ENCODE measurements around the gene MAP2K7. TPM values are rescaled to one million over a fixed set of nuclear protein-coding genes. Genes with fewer than 3 reads are reported as not detected.

The MAP2K7 gene
- total and polyA plus RNA-seq, 2 of the 4 experiments (the other 2 are of a cell fraction) = 4.1 to 15.6 TPM

DNA sequence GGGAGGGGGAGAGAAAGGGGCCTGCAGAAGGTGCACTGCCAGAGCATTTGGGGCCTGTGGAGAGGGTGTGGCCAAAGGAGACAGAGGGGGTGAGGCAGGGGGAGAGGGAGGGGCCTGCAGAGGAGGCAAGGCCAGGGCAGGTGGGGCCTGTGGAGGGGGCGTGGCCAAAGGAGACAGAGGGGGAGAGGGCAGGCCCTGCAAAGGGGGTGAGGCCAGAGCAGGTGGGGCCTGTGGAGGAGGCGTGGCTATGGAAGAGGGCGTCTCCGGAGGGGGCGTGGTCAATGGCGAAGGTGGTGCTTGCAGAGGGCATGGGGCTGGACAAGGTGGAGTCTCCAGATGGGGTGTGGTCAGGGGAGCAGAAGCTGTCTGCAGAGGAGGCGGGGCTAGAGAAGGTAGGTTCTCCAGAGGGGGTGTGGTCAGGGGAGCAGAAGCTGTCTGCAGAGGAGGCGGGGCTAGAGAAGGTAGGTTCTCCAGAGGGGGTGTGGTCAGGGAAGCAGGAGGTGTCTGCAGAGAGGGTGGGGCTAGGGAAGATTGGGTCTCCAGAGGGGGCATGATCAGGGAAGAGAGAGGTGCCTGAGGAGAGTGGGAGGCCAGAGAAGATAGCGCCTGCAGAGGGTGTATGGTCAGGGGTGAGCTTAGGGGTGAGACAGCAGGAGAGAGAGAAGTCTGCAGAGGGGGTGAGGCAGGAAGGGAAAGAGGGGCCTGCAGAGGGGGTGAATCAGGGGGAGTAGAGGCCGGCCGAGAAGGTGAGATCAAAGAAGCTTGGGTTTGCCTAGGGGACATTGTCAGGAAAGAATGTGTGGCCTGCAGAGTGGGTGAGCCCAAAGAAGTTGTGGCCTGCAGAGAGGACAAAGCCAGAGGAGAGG lies 32.9 kb upstream of the MAP2K7 start (continued):
- no peak for TF ChIP-seq CEBPB (IDR thresholded peaks at IDR 0.05; ENCODE audit: low read depth, low read length)

DNA sequence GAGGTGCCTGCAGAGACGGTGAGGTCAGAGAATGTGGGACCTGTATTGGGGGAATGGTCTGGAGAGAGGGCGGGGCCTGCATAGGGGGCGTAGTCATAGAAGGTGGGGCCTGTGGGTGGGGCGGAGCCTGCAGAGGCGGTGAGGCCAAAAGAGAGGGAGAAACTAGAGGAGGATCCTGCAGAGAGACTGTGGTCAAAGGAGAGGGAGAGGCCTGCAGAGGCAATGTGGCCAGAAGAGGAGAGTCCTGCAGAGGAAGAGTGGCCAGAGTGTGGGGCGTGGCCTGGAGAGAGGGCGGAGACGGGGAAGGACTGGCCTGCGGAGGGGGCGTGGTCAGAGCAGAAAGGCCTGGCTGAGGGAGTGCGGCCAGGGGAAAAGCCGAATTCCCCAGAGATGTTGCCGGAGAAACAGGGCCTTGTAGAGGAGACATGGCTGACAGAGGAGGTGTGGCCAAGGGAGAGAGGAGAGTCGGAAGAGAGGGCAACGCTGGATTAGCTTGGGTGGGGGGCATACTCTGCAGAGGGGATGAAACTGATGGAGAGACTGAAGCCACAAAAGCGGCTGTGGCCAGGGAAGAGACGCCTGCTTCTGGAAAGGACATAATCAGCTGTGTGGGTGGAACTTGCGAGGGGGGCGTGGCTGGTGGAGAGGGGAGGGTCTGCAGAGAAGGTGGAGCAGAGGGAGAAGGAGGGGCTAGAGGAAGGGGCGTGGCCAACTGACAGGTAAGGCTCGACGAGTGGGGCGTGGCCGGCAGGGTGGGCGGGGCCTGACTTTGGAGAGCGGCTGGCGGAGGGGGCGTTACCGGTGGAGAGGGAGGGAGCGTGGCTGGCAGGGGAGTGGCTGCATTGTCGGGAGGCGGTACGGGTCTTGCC lies 32.0 kb upstream of the MAP2K7 start:
- Histone ChIP-seq H4K91ac (ENCODE audit: insufficient read depth, low read depth, low read length) (0 out of 2 replicates have a peak overlapping the region, but pooled peaks have one; percentile 42), H3K4me2 (ENCODE audit: low read depth, low read length) (peak overlapping the region; percentile 57), H2AFZ (replicated peaks; ENCODE audit: low read length, poor library complexity) (peak overlapping the region; percentile 95), H4K5ac (ENCODE audit: low read depth, low read length) (no peak overlapping the region), H3K9me1 (ENCODE audit: insufficient read depth, low read length) (no peaks in the 10 kb centered on the region), H3K9ac (ENCODE audit: low read depth, low read length) (0 out of 2 replicates have a peak overlapping the region, but pooled peaks have one; percentile 24), H3K27me3 (ENCODE audit: control insufficient read depth, insufficient read depth, low read length) (peaks cover 36% of the 10 kb centered on the region), H3K27ac (ENCODE audit: insufficient read depth, low read length) (peak overlapping the region; percentile 38; the same call in 1 of the 2 replicates), H4K8ac (ENCODE audit: low read depth in 2 of 2, low read length in 2 of 2) (peak overlapping the region in 1 of 2 experiments; percentile 83; a peak in 1 of 4 replicates), H3K23ac (ENCODE audit: low read depth, low read length) (no peak overlapping the region), H3K79me1 (ENCODE audit: low read depth in 1 of 2, low read length in 2 of 2) (no peaks in the 10 kb centered on the region), H3K4me3 (ENCODE audit: insufficient read depth, low read depth, low read length) (peak overlapping the region; percentile 30), H3K9me3 (ENCODE audit: control insufficient read depth, insufficient read depth, low read length) (no peaks in the 10 kb centered on the region), H2AK9ac (replicated peaks; ENCODE audit: low read depth, low read length, poor library complexity) (peak overlapping the region; percentile 34), H3K18ac (ENCODE audit: low read depth, low read length) (no peak overlapping the region), H2AK5ac (ENCODE audit: low read depth, low read length) (no peak overlapping the region), H2BK5ac (ENCODE audit: low read depth, low read length, poor library complexity, severe bottlenecking) (no peak overlapping the region), H2BK15ac (ENCODE audit: low read depth, low read length) (no peak overlapping the region), H2BK120ac (ENCODE audit: low read depth, low read length) (peak overlapping the region; percentile 60; the same call in 1 of the 2 replicates), H3K36me3 (ENCODE audit: control insufficient read depth, insufficient read depth, low read length) (no peaks in the 10 kb centered on the region), H2BK20ac (ENCODE audit: low read depth, low read length) (no peak overlapping the region), H3K14ac (replicated peaks; ENCODE audit: low read depth, low read length) (no peak overlapping the region; the same call in 1 of the 2 replicates), H3K4ac (ENCODE audit: low read depth, low read length) (0 out of 2 replicates have a peak overlapping the region, but pooled peaks have one; percentile 19), H3K56ac (ENCODE audit: extremely low read depth, insufficient read depth, low read length) (no peak overlapping the region), H3K4me1 (ENCODE audit: control insufficient read depth, insufficient read depth, low read length) (peaks cover 16% of the 10 kb centered on the region), H4K20me1 (ENCODE audit: insufficient read depth, low read length) (peaks cover 8% of the 10 kb centered on the region)
- 13% methylated on average over 21 of the region's 33 CpGs; no CpG with 5 or more reads in 1 of the 2 experiments for WGBS, 2 experiments (ENCODE audit: extremely low coverage in 2 of 2, insufficient read length in 1 of 2)
- CTCF ChIA-PET = no interaction called here
- ATAC-seq (ENCODE audit: low read depth) (peak; percentile 75), DNase-seq (peak; percentile 85)
- dilution Hi-C loops (cut with HindIII; ENCODE audit: low sequenced_read_pairs, unreplicated experiment) = no loop called here
- in situ Hi-C loops (cut with MboI; ENCODE audit: low sequenced_read_pairs) = no loop called here
- intact Hi-C loops (cut with micrococcal nuclease) = no loop called here
- POLR2A ChIA-PET (ENCODE audit: unreplicated experiment) = no interaction called here
- no TSS peak for BruUV-seq (replicated peaks)
- no peak for TF ChIP-seq MAFK (IDR thresholded peaks at IDR 0.05; ENCODE audit: low read depth, low read length)
- no peak for TF ChIP-seq RFX5 (IDR thresholded peaks at IDR 0.05; ENCODE audit: low read depth, low read length)
- TF ChIP-seq MXI1 (IDR thresholded peaks at IDR 0.05; ENCODE audit: borderline replicate concordance, low read depth, low read length) = no peak
- TF ChIP-seq BHLHE40 (IDR thresholded peaks at IDR 0.05; ENCODE audit: low read depth, low read length) = no peak
- TF ChIP-seq, protein P1, sequence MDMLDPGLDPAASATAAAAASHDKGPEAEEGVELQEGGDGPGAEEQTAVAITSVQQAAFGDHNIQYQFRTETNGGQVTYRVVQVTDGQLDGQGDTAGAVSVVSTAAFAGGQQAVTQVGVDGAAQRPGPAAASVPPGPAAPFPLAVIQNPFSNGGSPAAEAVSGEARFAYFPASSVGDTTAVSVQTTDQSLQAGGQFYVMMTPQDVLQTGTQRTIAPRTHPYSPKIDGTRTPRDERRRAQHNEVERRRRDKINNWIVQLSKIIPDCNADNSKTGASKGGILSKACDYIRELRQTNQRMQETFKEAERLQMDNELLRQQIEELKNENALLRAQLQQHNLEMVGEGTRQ (IDR thresholded peaks at IDR 0.05; ENCODE audit: low read depth, low read length) = no peak
- no peak for TF ChIP-seq MAZ (IDR thresholded peaks at IDR 0.05; ENCODE audit: borderline replicate concordance, low read depth, low read length)
- TF ChIP-seq RCOR1 (IDR thresholded peaks at IDR 0.05; ENCODE audit: insufficient replicate concordance, low read length) = no peak
- no peak for TF ChIP-seq SMC3 (IDR thresholded peaks at IDR 0.05; ENCODE audit: low read depth, low read length)
- TF ChIP-seq, protein P2, sequence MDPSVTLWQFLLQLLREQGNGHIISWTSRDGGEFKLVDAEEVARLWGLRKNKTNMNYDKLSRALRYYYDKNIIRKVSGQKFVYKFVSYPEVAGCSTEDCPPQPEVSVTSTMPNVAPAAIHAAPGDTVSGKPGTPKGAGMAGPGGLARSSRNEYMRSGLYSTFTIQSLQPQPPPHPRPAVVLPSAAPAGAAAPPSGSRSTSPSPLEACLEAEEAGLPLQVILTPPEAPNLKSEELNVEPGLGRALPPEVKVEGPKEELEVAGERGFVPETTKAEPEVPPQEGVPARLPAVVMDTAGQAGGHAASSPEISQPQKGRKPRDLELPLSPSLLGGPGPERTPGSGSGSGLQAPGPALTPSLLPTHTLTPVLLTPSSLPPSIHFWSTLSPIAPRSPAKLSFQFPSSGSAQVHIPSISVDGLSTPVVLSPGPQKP (IDR thresholded peaks at IDR 0.05; ENCODE audit: borderline replicate concordance, low read depth, low read length) = no peak
- no peak for TF ChIP-seq POLR2A (IDR thresholded peaks at IDR 0.05; ENCODE audit: low read depth, low read length)
- TF ChIP-seq NFE2L2 (IDR thresholded peaks at IDR 0.05; ENCODE audit: low read depth, low read length) = no peak
